B cell (primary cell): ENCODE data around the gene TUFM. TPM values are rescaled to one million over a fixed set of nuclear protein-coding genes. Genes with fewer than 3 reads are reported as not detected.

Experiments used
- ATAC-seq: fragments of 200-7000 bp; cut with Tn5 transposase; one replicate; pipeline ENCODE4 v1.10.0; 2021; ENCODE audit warnings: low read depth, mild to moderate bottlenecking, moderate number of reproducible peaks, moderate library complexity
- CTCF ChIA-PET: fragments of 350-600 bp; sonication (Branson Sonifier 250); formaldehyde crosslinking; loops from one replicate; lab custom pipeline; 2021; ENCODE audit warnings: antibody characterized with exemption, inconsistent platforms; lab: Charles Lee
- POLR2A ChIA-PET: fragments of 350-600 bp; sonication (Branson Sonifier 250); formaldehyde crosslinking; loops from one replicate; lab custom pipeline; 2021; ENCODE audit warnings: antibody characterized with exemption; lab: Charles Lee
- DNase-seq: peaks from one replicate; pipeline ENCODE4 v3.0.0; 2013
- H2AFZ ChIP-seq: 2 replicates; pipeline ENCODE4 v1.6.1; 2012; ENCODE audit warnings: mild to moderate bottlenecking, low read depth, low read length; ENCODE audit not compliant: insufficient read depth, poor library complexity, severe bottlenecking
- H3K27ac ChIP-seq, 2 donors: 1 replicate in 1 of 2; 2 replicates in 1 of 2; pipeline ENCODE4 v1.5.1; 2012 to 2013; ENCODE audit warnings: low read length in 2 of 2, mild to moderate bottlenecking in 2 of 2, moderate library complexity in 1 of 2
- H3K27me3 ChIP-seq, 4 experiments: fragments of 200-600 bp in 1 of 4; sonication (generic) in 1 of 4; replicated peaks in 1 of 4; 1 replicate in 2 of 4; 2 replicates in 2 of 4; pipeline versions ENCODE4 v1.6.1 to v1.7.0; 2013 to 2016; ENCODE audit warnings: low read length in 3 of 4, mild to moderate bottlenecking in 2 of 4, mixed read lengths in 1 of 4, moderate library complexity in 1 of 4; ENCODE audit not compliant: insufficient read depth in 4 of 4, control insufficient read depth in 3 of 4; ENCODE audit errors: control extremely low read depth in 1 of 4
- H3K36me3 ChIP-seq, 2 experiments: replicated peaks in 1 of 2; 1 replicate in 1 of 2; 2 replicates in 1 of 2; pipeline versions ENCODE4 v1.6.1 to v1.7.1; 2013; ENCODE audit warnings: low read length in 1 of 2; ENCODE audit not compliant: insufficient read depth in 2 of 2, control insufficient read depth in 1 of 2; ENCODE audit errors: control extremely low read depth in 1 of 2, extremely low read depth in 1 of 2
- H3K4me1 ChIP-seq, 2 donors: fragments of 200-600 bp in 1 of 2; sonication (generic) in 1 of 2; 1 replicate in 1 of 2; 2 replicates in 1 of 2; pipeline versions ENCODE4 v1.5.1 to v1.6.1; 2013 to 2017; ENCODE audit warnings: low read length in 2 of 2; ENCODE audit not compliant: control insufficient read depth in 2 of 2, insufficient read depth in 2 of 2
- H3K4me2 ChIP-seq: replicated peaks from 2 replicates; pipeline ENCODE3; 2012; ENCODE audit warnings: mild to moderate bottlenecking, low read depth, low read length; ENCODE audit not compliant: poor library complexity, severe bottlenecking
- H3K4me3 ChIP-seq, 5 experiments: fragments of 200-600 bp in 1 of 5; sonication (generic) in 1 of 5; 1 replicate in 3 of 5; 2 replicates in 2 of 5; pipeline versions ENCODE4 v1.5.1 to v1.7.0; 2011 to 2016; ENCODE audit warnings: low read length in 4 of 5, mild to moderate bottlenecking in 4 of 5, low read depth in 2 of 5, control low read depth in 1 of 5, moderate library complexity in 1 of 5; ENCODE audit not compliant: insufficient read depth in 1 of 5; ENCODE audit errors: control extremely low read depth in 1 of 5, extremely low read depth in 1 of 5
- H3K79me2 ChIP-seq: fragments of 200-600 bp; sonication (generic); one replicate; pipeline ENCODE4 v1.6.0; 2016; ENCODE audit warnings: low read length; ENCODE audit not compliant: control insufficient read depth, insufficient read depth
- H3K9ac ChIP-seq: fragments of 200-600 bp; sonication (generic); 2 replicates; pipeline ENCODE4 v1.6.1; 2017; ENCODE audit warnings: mild to moderate bottlenecking, low read length, moderate library complexity
- H3K9me3 ChIP-seq, 3 donors: one replicate each; pipeline versions ENCODE4 v1.6.1 to v1.7.1; 2013; ENCODE audit warnings: low read length in 2 of 3; ENCODE audit not compliant: control insufficient read depth in 2 of 3, insufficient read depth in 1 of 3; ENCODE audit errors: control extremely low read depth in 1 of 3
- H4K20me1 ChIP-seq: 2 replicates; pipeline ENCODE4 v1.6.0; 2012; ENCODE audit warnings: mild to moderate bottlenecking, low read length; ENCODE audit not compliant: insufficient read depth, control insufficient read depth, poor library complexity, severe bottlenecking
- H3K27ac Mint-ChIP-seq: one replicate; pipeline ENCODE4 v1.8.0; 2021; ENCODE audit warnings: mixed read lengths
- H3K27me3 Mint-ChIP-seq: one replicate; pipeline ENCODE4 v1.8.0; 2021; ENCODE audit warnings: mixed read lengths
- H3K4me1 Mint-ChIP-seq: one replicate; pipeline ENCODE4 v1.8.0; 2021; ENCODE audit warnings: mixed read lengths
- H3K4me3 Mint-ChIP-seq: one replicate; pipeline ENCODE4 v1.8.0; 2021; ENCODE audit warnings: mixed read lengths
- H3K9me3 Mint-ChIP-seq: one replicate; pipeline ENCODE4 v1.8.0; 2022; ENCODE audit warnings: mixed read lengths; ENCODE audit not compliant: insufficient read depth
- EZH2 ChIP-seq: IDR thresholded peaks from 2 replicates; pipeline ENCODE4 v1.6.1; 2012; ENCODE audit warnings: borderline replicate concordance, low read depth, mild to moderate bottlenecking, moderate library complexity, low read length; ENCODE audit not compliant: insufficient read depth, poor library complexity, severe bottlenecking
- WGBS: methylation state at CpG from one replicate; pipeline ENCODE4 v1.1.5; 2013; ENCODE audit warnings: missing lambda C conversion rate; ENCODE audit not compliant: insufficient coverage; 5-methylcytosine and 5-hydroxymethylcytosine counted together
- intact Hi-C: fragments of 100-400 bp; cut with micrococcal nuclease; formaldehyde crosslinking; loops from one replicate; pipeline ENCODE4 v1.10.0; 2022
- polyA plus RNA-seq: library from polyadenylated mRNA; depleted of rRNA; stranded (reverse); fragments of >200 nt; gene quantifications from 2 replicates; pipeline ENCODE4 v1.2.3, GENCODE V29; 2012
- total RNA-seq, 2 donors: library from RNA; stranded (reverse); fragments of 120-200 nt in 1 of 2; gene quantifications; 1 replicate in 1 of 2; 2 replicates in 1 of 2; pipeline versions ENCODE4 v1.2.3 to v1.2.4, GENCODE V29; 2013 to 2022
- TF ChIP-seq, protein P1 (sequence below): fragments of 200-600 bp; IDR thresholded peaks from one replicate; pipeline ENCODE4 v1.8.0; 2022; ENCODE audit warnings: antibody characterized with exemption, mild to moderate bottlenecking

The TUFM gene
- total and polyA plus RNA-seq, 2 donors (not counting 1 experiment from before 2014, with no cell fraction given): 126 to 129 TPM

DNA sequence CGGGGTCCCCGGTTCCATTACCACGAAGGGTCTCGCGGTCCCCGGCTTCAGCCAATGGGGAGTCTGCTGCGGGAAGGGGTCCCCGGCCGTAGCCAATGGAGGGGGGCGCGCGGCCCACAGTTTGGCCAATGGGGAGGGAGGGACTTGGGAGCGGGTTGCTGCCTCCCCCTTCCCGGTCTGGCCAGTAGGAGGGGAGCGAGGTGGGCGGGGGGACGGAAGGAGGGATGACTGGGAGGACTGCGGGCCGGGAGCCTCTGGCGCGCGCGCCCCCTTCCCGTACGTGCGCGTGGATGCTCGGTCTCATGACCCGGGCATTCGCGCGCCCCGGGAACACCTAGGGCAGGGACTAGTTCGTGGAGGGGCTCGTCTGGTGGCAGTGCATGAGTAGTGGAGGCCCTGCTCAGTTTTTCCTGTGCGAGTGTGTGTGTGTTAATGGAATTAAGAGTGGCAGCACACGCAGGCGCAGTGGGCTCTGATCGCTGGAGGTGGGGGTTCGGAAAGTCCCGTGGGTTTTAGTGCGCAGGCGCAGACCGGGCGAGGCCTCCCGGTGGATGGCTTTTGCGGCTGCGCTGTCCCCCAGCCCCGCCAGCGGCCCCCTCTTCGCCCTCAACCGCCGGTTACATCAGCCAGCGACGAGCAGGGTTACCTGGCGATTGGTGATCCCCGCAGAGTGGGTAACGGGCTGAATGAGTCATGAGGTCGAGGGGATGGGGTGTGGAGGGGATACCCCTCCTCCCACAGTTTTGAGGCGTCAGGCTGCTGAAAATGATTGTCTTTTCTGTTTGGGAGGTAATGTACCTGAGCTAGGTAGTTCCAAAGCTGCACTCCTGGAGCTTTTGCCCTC, 22.1 kb downstream of the TUFM start:
- Histone ChIP-seq H3K4me3 (peak overlapping the region; percentile 76 to 95 (median 87)), H2AFZ (peak overlapping the region; percentile 82)
- POLR2A ChIA-PET: interaction anchor here (0.6 to 1.9 kb wide), 9 partner anchors 22 to 1705 kb away, joined by 3 to 23 read pairs (median 4); partner anchors contain the start of genes NFATC2IP, SH2B1, SPNS1 and TUFM

More for the DNA sequence above, 22.1 kb downstream of the TUFM start:
- H3K27ac Mint-ChIP-seq: peak overlapping the region; percentile 97
- Histone ChIP-seq H3K4me2 (peak overlapping the region; percentile 81), H3K36me3 (peaks cover 0 to 41% of the 10 kb centered on the region in 2 experiments), H3K27ac (peak overlapping the region; percentile 98 to 99), H3K9me3 (no peaks in the 10 kb centered on the region), H3K4me1 (peaks cover 19 to 23% of the 10 kb centered on the region in 2 donors), H3K9ac (peak overlapping the region; percentile 94), H4K20me1 (peaks cover 46% of the 10 kb centered on the region), H3K79me2 (peaks cover 60% of the 10 kb centered on the region), H3K27me3 (no peaks in the 10 kb centered on the region)
- no peaks in the 10 kb centered on the region for H3K9me3 Mint-ChIP-seq
- ATAC-seq (peak; percentile 76), DNase-seq (peak; percentile 97)
- no peaks in the 10 kb centered on the region for H3K27me3 Mint-ChIP-seq
- intact Hi-C loops: loop anchor here (1.0 kb wide), 3 partner anchors 39 to 126 kb away; partner anchors contain the start of genes NFATC2IP and SH2B1
- CTCF ChIA-PET: interaction anchor here (1.0 to 3.1 kb wide), 3 partner anchors 23 to 121 kb away, joined by 3 to 18 read pairs (median 8); partner anchors contain the start of gene TUFM
- no peak for TF ChIP-seq EZH2
- TF ChIP-seq, protein P1, sequence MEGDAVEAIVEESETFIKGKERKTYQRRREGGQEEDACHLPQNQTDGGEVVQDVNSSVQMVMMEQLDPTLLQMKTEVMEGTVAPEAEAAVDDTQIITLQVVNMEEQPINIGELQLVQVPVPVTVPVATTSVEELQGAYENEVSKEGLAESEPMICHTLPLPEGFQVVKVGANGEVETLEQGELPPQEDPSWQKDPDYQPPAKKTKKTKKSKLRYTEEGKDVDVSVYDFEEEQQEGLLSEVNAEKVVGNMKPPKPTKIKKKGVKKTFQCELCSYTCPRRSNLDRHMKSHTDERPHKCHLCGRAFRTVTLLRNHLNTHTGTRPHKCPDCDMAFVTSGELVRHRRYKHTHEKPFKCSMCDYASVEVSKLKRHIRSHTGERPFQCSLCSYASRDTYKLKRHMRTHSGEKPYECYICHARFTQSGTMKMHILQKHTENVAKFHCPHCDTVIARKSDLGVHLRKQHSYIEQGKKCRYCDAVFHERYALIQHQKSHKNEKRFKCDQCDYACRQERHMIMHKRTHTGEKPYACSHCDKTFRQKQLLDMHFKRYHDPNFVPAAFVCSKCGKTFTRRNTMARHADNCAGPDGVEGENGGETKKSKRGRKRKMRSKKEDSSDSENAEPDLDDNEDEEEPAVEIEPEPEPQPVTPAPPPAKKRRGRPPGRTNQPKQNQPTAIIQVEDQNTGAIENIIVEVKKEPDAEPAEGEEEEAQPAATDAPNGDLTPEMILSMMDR: no peak
- H3K4me1 Mint-ChIP-seq: peaks cover 28% of the 10 kb centered on the region
- under 1% methylated on average over 54 of the region's 60 CpGs for WGBS
- peak overlapping the region; percentile 98 for H3K4me3 Mint-ChIP-seq
